Measurements from ENCODE around the gene POFUT2. TPM values are rescaled to one million over a fixed set of nuclear protein-coding genes. Genes with fewer than 3 reads are reported as not detected.
A peak's percentile ranks its signal among the peaks of the same experiment; 100 is the strongest.

POFUT2 gene
- total RNA-seq, 2 donors from 2014 or later: 16.5 to 23.5 TPM

GRCh38 chr21:45292399-45293219 is 4.9 kb upstream of the POFUT2 start:
- H3K36me3 Mint-ChIP-seq: no peaks in the 10 kb centered on the region
- H3K4me3 Mint-ChIP-seq: no peak overlapping the region
- no peak overlapping the region for H3K27ac Mint-ChIP-seq
- no peaks in the 10 kb centered on the region for H3K9me3 Mint-ChIP-seq
- peak; percentile 58 to 65 for ATAC-seq
- DNase-seq (ENCODE audit: low spot score): no peak
- peaks cover 4 to 9% of the 10 kb centered on the region in 2 donors for H3K4me1 Mint-ChIP-seq (ENCODE audit: low read depth in 2 of 2)
- H3K27me3 Mint-ChIP-seq: peaks cover 0 to 10% of the 10 kb centered on the region in 2 donors

GRCh38 chr21:45291613-45292398 is 4.1 kb upstream of the POFUT2 start:
- Mint-ChIP-seq H3K27me3 (peaks cover 0 to 10% of the 10 kb centered on the region in 2 donors), H3K27ac (no peak overlapping the region), H3K4me1 (ENCODE audit: low read depth in 2 of 2) (peaks cover 4 to 9% of the 10 kb centered on the region in 2 donors), H3K4me3 (no peak overlapping the region), H3K9me3 (no peaks in the 10 kb centered on the region), H3K36me3 (no peaks in the 10 kb centered on the region)
- ATAC-seq: no peak
- no peak for DNase-seq (ENCODE audit: low spot score)

DNA sequence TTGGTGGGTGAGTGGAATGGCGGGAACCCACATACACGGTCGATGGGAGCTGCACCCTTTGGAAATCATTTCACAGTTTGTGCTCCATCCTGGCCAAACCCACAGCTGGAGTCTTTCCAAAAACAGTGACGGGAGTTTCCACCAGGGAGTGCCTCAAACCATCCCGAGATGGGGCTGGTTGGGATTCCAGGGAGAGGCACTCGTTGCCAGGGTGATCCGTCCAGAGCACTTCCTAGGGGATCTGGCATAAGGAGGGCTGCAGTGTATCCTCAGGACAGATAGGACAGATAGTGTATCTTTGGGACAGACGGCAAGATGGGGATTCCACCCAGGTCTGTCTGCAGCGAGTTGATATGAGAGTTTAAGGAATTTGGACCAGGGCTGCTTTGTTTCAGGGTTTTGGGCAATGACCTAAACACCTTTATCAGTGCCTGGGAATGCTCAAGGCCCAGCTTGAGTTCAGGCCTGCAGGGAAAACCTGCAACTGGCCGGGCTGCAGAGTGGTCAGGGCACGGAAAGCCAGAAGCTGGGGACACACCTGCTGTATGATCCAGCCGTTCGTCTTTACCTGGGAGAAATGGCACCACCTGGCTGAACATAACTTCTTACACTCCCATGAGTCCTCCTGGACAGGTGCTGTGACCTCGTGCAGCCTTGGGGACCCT is 3.4 kb upstream of the POFUT2 start:
- peaks cover 0 to 10% of the 10 kb centered on the region in 2 donors for H3K27me3 Mint-ChIP-seq
- ATAC-seq (no peak), DNase-seq (ENCODE audit: low spot score) (no peak)
- peaks cover 4 to 9% of the 10 kb centered on the region in 2 donors for H3K4me1 Mint-ChIP-seq (ENCODE audit: low read depth in 2 of 2)
- H3K4me3 Mint-ChIP-seq: no peak overlapping the region
- H3K36me3 Mint-ChIP-seq: no peaks in the 10 kb centered on the region
- H3K27ac Mint-ChIP-seq: no peak overlapping the region
- H3K9me3 Mint-ChIP-seq: no peaks in the 10 kb centered on the region

GRCh38 chr21:45289655-45290515 is 2.2 kb upstream of the POFUT2 start:
- H3K4me1 Mint-ChIP-seq (ENCODE audit: low read depth in 2 of 2): peaks cover 8 to 18% of the 10 kb centered on the region in 2 donors
- H3K27me3 Mint-ChIP-seq: peaks cover 0 to 7% of the 10 kb centered on the region in 2 donors
- DNase-seq (ENCODE audit: low spot score) (no peak), ATAC-seq (no peak)
- no peaks in the 10 kb centered on the region for H3K9me3 Mint-ChIP-seq
- H3K36me3 Mint-ChIP-seq: peaks cover 4% of the 10 kb centered on the region
- H3K4me3 Mint-ChIP-seq: peak overlapping the region; percentile 44
- no peak overlapping the region for H3K27ac Mint-ChIP-seq

DNA sequence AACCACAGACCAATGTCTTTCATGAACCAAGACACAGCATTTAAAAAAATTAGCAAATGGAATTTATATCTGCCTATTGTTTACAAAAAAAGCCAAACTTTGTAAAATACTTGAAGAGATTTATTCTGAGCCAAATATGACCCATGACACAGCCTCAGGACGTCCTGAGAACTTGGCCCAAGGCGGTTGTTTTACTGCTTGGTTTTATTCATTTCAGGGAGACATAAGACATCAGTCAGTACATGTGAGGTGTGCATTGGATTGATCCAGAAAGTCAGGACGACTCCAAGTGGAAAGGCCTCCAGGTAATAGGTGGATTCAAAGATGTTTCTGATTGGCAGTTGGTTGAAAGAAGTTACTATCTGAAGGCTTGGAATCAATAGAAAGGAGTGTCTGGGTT is 1.4 kb upstream of the POFUT2 start:
- H3K9me3 Mint-ChIP-seq: no peaks in the 10 kb centered on the region
- ATAC-seq: no peak

DNA sequence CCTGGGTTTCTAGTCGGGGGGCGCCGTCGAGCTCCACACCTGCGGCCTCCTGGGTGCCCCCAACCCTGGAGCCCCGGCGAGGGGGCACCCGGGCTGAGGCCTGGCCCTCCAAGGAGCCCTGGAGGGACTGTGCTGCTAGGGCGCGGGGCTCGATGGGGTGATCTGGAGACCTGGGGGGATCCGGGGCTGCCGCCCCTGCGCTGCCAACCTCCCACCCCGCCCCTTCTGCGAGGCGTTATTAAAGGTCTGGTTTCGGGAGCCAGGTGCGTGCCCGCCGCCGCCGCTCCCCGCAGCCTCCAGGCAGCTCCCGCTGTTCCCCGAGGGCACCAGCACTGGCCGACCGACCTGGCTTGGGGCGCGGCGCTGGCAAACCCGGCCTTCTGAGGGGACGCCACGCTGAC is 746 bp upstream of the POFUT2 start:
- Mint-ChIP-seq H3K4me1 (ENCODE audit: low read depth in 2 of 2) (peaks cover 8 to 19% of the 10 kb centered on the region in 2 donors), H3K4me3 (peak overlapping the region; percentile 44), H3K9me3 (no peaks in the 10 kb centered on the region), H3K36me3 (peaks cover 7% of the 10 kb centered on the region), H3K27ac (no peak overlapping the region), H3K27me3 (peaks cover 0 to 4% of the 10 kb centered on the region in 2 donors)
- DNase-seq (ENCODE audit: low spot score) (no peak), ATAC-seq (no peak)

More for the DNA sequence above, 1.4 kb upstream of the POFUT2 start:
- no peak for DNase-seq (ENCODE audit: low spot score)
- H3K27me3 Mint-ChIP-seq: peaks cover 0 to 4% of the 10 kb centered on the region in 2 donors
- H3K4me1 Mint-ChIP-seq (ENCODE audit: low read depth in 2 of 2): peaks cover 8 to 19% of the 10 kb centered on the region in 2 donors
- H3K4me3 Mint-ChIP-seq: peak overlapping the region; percentile 44
- H3K36me3 Mint-ChIP-seq: peaks cover 7% of the 10 kb centered on the region
- H3K27ac Mint-ChIP-seq: no peak overlapping the region

GRCh38 chr21:45286671-45287437 is 841 bp downstream of the POFUT2 start:
- Mint-ChIP-seq H3K4me3 (peak overlapping the region; percentile 72), H3K27me3 (no peaks in the 10 kb centered on the region), H3K4me1 (ENCODE audit: low read depth in 2 of 2) (peaks cover 3 to 10% of the 10 kb centered on the region in 2 donors), H3K27ac (no peak overlapping the region), H3K9me3 (no peaks in the 10 kb centered on the region), H3K36me3 (peaks cover 7% of the 10 kb centered on the region)
- DNase-seq (ENCODE audit: low spot score) (no peak), ATAC-seq (no peak)

DNA sequence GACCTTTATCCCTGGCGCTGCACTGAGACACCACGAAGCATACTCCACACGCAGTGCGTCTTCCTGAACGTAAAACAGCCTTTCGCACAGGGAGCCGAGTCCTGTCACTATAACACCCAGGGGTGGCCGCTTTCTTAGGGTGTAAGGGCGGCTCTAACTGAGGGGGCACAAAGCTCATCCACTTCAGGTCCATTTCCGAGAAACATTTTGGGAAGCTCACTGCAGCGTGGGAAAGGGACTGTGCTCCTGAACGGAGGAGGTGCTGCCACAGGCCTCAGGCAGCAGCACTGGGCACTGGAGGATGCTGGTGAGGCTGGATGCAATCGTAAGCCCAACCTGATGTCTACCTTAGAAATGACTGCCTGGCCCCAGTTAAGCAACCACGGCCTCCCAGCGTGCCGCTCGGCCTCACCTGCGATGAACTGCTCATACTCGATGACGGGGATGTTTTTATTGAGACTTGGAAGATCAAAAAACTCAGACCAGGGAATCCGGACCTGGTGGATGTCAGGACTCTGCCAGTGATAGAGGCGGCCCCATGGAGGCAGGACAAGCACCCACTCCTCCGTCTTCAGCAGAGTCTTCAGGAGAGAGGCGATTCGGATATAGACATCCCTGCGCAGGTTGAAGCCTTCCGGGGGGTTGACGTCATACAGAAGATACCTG is 2.3 kb downstream of the POFUT2 start:
- H3K4me3 Mint-ChIP-seq: no peak overlapping the region
- no peak for ATAC-seq
- DNase-seq (ENCODE audit: low spot score): no peak
- H3K36me3 Mint-ChIP-seq: peaks cover 12% of the 10 kb centered on the region
- no peaks in the 10 kb centered on the region for H3K9me3 Mint-ChIP-seq
- peaks cover 3 to 10% of the 10 kb centered on the region in 2 donors for H3K4me1 Mint-ChIP-seq (ENCODE audit: low read depth in 2 of 2)
- no peaks in the 10 kb centered on the region for H3K27me3 Mint-ChIP-seq
- H3K27ac Mint-ChIP-seq: no peak overlapping the region

- ATAC-seq: no peak
- DNase-seq (ENCODE audit: low spot score): peak; percentile 46
- Mint-ChIP-seq H3K27me3 (no peaks in the 10 kb centered on the region), H3K4me3 (no peak overlapping the region), H3K36me3 (peaks cover 12% of the 10 kb centered on the region), H3K4me1 (ENCODE audit: low read depth in 2 of 2) (peaks cover 3 to 10% of the 10 kb centered on the region in 2 donors), H3K27ac (no peak overlapping the region), H3K9me3 (no peaks in the 10 kb centered on the region)
Measured at GRCh38 chr21:45284456-45284741, 3.3 kb downstream of the POFUT2 start.

DNA sequence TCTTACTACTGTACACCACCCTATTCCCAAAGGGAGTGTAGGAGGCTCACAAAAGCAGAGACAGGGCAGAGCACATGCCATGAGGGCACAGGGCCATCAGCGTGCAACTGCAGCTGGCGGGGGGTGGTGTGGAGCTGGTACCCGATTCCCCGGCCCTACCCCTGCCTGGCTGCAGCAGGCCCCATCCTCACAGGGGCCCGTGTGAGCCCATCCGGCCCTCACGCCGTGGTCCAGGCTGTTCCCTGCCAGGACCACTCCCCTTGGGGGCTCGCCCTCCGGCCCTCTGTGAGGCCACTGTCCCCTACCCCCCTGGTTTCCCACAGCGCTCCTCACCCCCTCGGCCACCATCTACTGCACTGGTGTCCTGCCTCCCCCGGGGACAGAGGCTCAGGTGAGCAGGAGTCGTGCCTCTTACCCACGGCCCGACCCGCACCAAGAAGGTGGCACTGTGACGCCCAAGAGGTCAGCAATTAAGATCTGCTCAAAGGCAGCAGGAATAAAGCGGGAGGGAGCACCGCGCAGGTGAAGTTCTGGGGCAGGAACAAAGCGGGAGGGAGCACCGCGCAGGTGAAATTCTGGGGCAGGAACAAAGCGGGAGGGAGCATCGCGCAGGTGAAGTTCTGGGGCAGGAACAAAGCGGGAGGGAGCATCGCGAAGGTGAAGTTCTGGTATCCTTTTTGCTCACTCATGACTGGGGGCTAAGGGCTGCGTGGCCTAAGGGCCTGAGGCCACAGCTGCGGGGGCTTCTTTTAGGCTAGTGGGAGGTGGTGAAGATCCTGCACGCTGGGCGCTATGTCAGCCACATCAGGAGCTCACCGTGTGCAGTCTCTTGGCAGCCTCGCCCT is 3.9 kb downstream of the POFUT2 start:
- peak; percentile 51 for DNase-seq (ENCODE audit: low spot score)

DNA sequence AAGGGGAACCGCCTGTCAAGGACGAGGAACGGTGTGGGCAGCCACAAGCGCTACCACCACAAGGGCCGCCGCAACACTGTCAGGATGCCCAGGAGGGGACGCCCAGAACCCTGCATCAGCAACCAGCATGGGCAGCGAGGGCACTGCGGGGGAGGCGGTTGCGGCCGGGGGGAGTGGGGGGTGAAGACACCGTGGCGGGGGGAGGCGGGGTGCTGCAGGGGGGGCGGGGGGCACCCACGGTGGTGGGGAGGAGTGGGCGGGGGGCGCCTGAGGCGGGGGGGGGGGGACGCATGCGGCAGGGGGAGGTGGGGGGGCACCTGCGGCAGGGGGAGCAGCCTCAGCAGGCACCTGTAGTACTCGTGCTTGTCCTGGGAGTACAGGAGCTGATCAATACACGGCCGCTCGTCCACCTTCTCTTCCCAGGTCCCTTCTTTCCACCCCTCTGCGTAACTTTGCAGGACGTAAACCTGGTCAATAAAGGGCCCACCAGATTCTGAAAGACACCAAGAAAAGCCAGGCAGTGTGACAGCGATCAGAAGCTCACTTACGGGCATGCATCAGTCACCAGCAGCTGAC is 4.6 kb downstream of the POFUT2 start:
- Mint-ChIP-seq H3K27ac (no peak overlapping the region), H3K4me1 (ENCODE audit: low read depth in 2 of 2) (peaks cover 3 to 10% of the 10 kb centered on the region in 2 donors), H3K36me3 (peaks cover 12% of the 10 kb centered on the region), H3K4me3 (no peak overlapping the region), H3K9me3 (no peaks in the 10 kb centered on the region), H3K27me3 (no peaks in the 10 kb centered on the region)
- DNase-seq (ENCODE audit: low spot score): no peak
- no peak for ATAC-seq

More for the DNA sequence above, 3.9 kb downstream of the POFUT2 start:
- Mint-ChIP-seq H3K9me3 (no peaks in the 10 kb centered on the region), H3K27me3 (no peaks in the 10 kb centered on the region), H3K4me3 (no peak overlapping the region), H3K4me1 (ENCODE audit: low read depth in 2 of 2) (peaks cover 3 to 10% of the 10 kb centered on the region in 2 donors), H3K36me3 (peaks cover 12% of the 10 kb centered on the region), H3K27ac (no peak overlapping the region)
- ATAC-seq: no peak
